Gastroesophageal sphincter (tissue), 3 donors: ENCODE results near the gene RASA4B.

ENCODE experiments used
- POLR2A ChIP-seq, 2 donors: fragments of 450-650 bp; IDR thresholded peaks; one replicate each; pipeline ENCODE4 v1.6.1; 2017; ENCODE audit warnings: antibody characterized with exemption in 2 of 2, mild to moderate bottlenecking in 2 of 2, moderate library complexity in 1 of 2
- POLR2AphosphoS5 ChIP-seq: sonication (generic); formaldehyde crosslinking; IDR thresholded peaks from one replicate; pipeline ENCODE4 v1.6.1; 2017; ENCODE audit warnings: antibody characterized with exemption
- TF ChIP-seq, protein P1 (sequence below), 4 experiments: fragments of 200-600 bp in 2 of 4; fragments of 450-650 bp in 2 of 4; sonication (generic) in 1 of 4; IDR thresholded peaks; one replicate each; pipeline ENCODE4 v1.5.1; 2017 to 2019; ENCODE audit warnings: antibody characterized with exemption in 4 of 4, mild to moderate bottlenecking in 2 of 4, moderate library complexity in 2 of 4

DNA sequence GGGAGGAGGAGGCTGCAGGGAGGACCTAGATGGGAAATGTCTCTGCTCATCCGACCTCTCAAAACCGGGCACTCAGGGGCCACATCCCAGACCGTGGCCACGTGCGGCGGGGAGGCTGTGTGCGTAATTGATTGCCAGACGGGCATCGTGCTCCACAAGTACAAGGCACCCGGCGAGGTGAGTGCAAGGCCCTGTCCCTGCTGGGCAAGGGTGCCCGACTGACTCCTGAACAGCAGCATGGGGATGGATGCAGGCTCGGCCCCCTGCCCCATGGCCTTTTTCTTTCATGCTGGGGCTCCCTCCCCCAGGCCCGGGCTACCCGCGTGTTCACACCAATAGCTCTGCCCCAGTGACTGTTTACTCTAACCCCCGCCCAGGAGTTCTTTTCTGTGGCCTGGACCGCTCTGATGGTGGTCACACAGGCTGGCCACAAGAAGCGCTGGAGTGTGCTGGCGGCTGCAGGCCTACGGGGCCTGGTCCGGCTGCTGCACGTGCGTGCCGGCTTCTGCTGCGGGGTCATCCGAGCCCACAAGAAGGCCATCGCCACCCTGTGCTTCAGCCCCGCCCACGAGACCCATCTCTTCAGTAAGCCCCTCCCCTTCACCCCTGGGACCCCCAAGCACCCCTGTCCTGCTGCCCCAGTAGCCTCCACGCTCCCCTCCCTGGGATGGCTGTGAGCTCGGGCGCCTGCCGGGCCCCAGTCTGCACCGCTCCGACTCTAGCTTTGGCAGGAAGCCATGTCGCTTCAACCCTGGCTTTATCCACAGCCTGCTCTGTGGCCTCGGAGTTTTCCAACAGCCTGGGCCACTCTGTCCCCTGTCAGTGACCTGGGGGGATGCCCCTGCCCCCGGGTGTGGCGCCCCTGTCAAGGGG is 48.9 kb downstream of the RASA4B start:
- TF ChIP-seq, protein P1, sequence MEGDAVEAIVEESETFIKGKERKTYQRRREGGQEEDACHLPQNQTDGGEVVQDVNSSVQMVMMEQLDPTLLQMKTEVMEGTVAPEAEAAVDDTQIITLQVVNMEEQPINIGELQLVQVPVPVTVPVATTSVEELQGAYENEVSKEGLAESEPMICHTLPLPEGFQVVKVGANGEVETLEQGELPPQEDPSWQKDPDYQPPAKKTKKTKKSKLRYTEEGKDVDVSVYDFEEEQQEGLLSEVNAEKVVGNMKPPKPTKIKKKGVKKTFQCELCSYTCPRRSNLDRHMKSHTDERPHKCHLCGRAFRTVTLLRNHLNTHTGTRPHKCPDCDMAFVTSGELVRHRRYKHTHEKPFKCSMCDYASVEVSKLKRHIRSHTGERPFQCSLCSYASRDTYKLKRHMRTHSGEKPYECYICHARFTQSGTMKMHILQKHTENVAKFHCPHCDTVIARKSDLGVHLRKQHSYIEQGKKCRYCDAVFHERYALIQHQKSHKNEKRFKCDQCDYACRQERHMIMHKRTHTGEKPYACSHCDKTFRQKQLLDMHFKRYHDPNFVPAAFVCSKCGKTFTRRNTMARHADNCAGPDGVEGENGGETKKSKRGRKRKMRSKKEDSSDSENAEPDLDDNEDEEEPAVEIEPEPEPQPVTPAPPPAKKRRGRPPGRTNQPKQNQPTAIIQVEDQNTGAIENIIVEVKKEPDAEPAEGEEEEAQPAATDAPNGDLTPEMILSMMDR (IDR thresholded peaks at IDR 0.05): no peak
- no peak for TF ChIP-seq POLR2A (IDR thresholded peaks at IDR 0.05)
- no peak for TF ChIP-seq POLR2AphosphoS5
